ENCODE measurements around the gene PTGDS.
A peak's percentile ranks its signal among the peaks of the same experiment; 100 is the strongest.

Gene PTGDS

DNA sequence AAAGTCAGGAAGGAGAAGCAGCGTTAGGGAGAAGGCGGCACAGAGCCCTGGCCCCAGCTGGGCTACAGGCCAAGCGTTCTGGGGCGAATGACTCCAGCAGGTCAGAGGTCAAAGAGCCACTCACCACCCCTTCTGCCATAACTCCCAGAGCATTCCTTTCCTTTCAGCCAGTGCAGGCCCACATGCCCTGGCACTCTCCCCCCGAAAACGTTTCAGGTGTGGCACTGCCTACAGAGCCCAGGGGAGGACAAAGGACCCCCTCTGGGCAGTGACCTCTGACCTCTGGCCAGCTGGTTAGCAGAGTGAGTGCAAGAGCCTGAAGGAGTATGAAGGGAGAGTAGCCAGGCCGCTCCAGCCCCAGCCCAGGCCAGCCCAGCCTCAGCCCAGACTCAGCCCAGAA lies 45.9 kb downstream of the PTGDS start:
- DNase-seq (ENCODE audit: low read depth) = no peak

DNA sequence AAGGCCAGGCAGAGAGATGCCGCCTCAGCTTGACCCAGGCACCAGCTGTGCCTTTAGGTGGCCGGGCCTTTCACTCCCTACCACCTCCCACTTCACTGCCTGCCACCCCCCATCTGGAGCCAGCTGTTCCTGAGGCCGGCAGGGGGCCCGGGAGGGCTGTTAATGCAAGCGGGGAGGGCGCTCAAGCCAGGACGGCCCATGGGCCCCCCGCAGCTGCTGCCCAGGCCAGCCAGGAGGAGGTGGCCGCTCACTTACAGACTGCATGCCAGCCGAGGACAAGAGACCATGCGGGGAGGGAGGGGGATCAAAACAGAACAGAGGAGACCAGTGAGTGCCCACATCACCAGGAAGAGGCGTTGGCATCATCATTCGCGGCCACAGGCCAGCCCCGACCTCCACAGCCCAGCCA lies 46.3 kb downstream of the PTGDS start:
- DNase-seq (ENCODE audit: low read depth) = no peak

DNA sequence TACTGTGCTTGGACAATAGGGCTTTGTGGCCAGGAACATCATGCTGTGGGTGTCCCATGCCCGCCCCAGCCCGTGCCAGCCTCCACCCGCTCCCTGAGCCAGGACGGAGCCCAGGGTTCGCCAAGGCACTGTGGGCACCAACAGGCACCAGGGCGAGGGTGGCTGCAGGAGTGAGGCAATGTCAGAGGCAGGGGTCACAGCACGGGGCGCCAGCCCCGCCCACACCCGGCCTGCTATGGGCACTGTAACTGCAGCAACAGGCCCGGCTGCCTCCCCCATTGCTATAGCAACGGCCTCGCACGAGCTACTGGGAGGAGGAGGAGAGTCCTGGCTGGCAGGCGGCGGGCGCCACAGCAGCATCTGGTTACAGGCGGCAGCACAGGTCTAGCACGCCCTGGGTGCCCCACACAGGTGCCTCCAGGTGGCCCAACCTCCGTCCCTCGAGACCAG lies 48.2 kb downstream of the PTGDS start:
- no peak for DNase-seq (ENCODE audit: low read depth)

DNA sequence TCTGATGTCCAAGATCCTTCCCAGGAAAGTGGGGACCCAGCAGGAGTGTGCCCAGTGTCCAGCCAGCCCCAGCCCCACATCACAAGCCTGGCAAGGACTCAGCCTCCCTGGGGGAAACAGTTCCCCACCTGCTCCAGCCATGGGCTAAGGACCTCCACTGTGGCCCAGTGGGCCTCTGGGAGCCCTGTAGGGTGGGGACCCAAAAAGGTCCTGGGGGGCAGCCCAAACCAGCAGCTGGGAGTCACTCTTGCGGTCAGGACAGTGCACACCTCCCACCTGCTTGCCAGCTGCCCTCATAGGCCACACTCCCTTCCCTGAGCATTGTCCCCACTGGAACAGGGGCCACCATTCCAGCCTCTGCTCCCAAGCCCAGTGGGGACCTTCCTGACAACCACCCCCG lies 49.1 kb downstream of the PTGDS start:
- no peak for DNase-seq (ENCODE audit: low read depth)

DNA sequence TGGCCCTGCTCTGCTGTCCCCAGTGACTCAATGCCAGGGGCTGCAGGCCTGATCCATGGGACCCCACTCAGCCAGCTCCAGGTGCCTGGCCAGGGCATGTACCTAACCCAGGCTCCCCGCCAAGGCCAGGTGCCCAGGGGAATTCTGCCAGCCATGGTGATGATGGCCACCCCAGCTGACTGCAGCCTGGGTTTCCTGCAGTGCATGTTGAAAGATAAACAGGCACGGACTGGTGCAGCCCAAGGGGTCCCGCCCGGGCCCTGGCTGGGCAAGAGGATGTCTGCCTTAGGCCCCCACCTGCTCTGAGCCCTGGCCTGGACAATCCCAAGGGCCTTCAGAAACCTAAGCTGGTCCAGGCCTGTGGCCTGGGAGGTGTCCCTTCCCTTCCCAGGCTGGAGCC lies 49.5 kb downstream of the PTGDS start:
- DNase-seq (ENCODE audit: low read depth) = no peak

DNA sequence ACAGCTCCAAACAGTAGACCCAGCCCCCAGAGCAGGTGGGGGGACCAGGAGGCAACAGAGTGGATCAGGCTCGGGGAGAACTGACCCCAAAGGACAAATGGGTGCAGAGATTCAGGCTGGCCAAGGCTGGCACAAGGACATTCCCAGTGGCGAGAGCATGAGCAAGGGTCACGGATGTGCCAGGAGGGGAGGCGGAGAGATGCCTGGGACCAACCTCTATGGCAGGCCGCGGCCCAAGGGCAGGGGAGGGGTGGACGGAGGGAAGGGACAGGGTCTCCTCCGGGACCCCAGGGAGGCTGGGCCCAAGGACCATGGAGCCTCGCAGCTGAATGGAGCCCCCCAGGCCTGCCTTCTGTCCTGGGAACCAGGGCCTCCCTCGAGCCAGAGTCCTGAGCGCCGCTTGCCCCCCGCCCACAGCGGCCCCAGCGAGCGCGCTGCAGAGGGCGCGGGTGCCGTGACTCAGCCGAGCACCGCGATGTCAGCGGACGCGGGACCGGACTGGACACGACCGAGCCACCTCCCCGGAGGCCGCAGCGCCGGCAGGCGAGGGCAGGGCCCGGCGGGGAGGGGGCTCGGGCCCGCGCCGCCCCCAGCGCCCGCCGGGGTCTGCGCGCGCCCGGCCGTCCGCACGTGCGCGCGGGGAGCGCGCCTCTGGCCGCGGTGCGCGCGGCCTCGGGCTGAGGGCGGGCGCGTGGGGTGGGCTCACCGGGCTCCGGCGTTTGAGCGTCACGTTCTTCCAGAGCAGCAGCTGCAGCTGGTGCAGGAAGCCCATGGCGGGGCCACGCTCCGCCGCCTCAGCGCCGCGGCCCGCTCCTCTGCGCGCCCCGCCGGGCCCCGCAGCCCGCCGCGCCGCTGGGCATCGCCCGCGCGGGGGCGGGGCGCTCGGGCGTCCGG lies 50.3 kb downstream of the PTGDS start, which contains the start of gene ABCA2:
ABCA2 (minus strand) TSS at position 869 of the 894 bp plus-strand sequence; CDS start at position 772, 97 bp downstream.
- no peak for DNase-seq (ENCODE audit: low read depth)

DNA sequence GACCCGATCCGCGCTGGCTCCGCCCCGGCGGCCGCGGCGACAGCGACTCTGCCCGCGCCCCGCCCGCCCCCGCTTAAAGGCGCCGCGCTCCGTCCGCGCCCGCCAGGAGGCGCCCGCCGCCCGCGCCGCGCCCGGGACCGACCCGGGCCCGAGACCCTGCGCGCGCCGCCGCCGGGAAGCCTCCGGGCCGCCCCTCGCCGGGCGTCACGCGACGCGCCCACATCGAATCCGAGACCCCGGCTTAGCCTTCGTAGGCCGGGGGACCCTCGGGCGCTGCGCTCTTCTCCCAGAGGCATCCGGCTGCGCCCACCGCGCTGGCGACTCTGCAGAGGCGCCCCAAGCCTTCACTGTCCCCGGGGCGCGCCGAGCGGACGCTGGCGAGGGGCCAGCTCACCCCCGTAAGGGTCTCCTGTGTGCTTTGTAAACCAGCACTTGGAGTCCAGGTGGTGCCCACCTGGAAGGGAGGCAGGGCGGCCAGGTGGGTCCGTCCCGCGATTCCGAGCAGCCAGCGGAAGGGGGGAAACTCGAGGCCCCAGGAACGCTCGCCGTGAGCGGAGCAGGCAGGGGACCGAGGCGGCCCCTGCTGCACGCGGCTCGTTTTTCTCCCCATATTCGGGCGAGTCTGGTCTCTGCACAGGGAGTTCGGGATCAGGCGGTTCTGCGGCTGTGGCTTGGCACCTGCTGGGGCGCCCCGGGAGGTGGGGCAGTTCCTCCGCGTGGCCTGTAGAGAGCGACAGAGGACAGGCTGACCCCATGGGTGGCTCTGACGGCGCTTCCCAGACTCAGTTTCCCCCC lies 51.2 kb downstream of the PTGDS start:
- peak; percentile 70 for DNase-seq (ENCODE audit: low read depth)

DNA sequence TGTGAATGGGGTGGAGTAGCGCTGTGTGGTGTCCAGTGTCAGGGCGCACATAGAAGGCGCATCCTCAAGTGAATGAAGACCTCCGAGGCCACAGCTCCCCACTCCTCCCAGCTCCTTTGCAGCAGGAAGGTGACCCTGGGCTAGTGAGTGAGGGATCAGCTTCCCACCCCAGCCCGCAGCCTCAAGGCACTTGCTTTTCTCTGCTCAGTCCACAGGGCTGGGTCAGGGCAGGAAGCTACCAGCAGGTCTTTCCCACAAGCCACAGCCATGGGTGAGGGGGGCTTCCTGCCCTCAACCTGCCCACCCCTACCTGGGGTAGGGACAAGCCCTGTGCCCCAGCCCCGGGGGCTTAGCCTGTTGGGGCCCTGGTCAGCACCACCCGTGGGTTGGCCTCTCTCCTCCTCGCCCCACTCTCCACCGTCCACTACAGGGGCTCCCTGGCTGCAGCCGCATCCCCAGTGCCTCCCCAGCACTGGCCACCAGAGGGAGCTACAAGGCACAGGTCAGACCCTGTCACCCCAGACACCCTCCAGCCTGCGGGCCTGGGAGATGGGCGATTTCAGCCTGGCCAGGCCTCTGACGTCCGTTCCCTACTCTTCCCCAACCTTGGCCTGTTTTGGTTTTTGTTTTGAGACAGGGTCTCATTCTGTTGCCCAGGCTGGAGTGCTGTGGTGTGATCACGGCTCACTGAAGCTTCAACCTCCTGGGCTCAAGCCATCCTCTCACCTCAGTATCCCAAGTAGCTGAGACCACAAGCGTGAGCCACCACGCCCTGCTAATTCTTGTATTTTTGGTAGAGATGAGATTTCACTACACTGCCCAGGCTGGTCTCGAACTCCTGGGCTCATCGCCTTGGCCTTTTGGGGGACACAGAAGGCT lies 52.0 kb downstream of the PTGDS start:
- peak; percentile 71 for DNase-seq (ENCODE audit: low read depth)

DNA sequence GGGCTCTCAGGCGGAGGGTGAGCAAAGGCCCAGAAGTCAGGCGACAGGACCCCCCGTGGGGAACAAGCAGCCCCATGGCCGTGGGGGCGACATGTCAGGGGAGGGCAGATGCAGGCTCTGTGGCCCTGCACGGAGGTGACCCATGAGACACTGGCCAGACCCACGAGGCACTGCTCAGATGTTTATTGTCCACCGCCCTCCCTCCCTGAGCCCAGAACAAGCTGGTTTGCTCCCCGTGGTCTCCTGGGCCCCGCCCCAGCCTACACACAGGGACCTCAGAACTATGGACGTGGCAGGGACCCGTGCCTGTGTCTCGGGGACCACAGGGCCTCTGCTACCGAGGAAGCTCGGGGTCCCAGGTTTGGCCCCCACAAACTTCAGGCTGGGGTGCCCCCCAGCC lies 52.7 kb downstream of the PTGDS start:
- no peak for DNase-seq (ENCODE audit: low read depth)

DNA sequence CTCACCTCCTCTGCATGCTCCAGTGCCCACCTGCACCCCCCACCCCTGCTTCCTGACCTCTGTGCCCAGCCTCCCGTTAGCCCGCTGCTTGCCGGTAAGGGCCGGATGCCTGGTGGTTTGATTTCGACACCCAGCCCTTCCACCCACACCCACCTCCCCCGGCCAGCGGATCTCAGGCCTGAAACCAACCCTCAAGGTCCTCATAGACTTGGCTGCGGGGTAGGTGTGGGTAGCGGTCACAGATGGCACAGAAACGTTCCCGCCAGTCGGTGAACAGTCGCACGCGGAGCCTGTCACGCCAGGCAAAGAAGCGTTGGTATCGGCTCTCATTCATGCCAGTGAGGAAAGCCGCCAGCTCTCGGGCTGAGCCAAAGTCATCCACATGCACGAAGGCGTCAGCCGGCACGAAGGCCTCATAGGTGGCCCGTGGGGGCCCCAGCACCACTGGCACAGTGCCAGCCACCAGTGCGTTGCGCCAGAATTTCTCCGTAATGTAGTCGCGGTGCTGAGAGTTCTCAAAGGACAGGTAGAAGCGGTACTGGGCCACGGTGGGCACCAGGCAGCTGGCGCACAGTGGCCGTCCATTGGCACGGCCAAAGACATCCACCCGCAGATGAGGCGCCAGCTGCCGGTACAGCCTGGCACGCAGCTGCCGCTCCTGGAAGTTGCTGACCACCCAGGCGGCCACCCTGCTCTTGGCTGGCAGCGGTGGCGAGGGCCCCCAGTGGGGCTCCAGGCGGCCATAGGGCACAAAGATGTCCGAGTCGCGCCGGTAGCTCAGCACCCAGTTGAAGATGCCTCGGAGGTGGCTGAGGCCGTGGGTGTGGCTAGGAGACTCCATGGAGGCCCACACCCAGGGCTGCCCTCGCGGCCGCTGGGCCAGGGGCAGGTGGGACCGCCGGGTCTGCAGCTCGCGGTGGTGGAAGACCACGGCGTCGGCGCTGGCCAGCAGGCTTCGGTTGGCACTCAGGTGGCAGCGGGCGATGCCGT lies 53.5 kb downstream of the PTGDS start:
- DNase-seq (ENCODE audit: low read depth) = peak; percentile 37
